Fibroblast of lung (primary cell): ENCODE results near the gene ARHGEF25. TPM values are rescaled to one million over a fixed set of nuclear protein-coding genes. Genes with fewer than 3 reads are reported as not detected.
A peak's percentile ranks its signal among the peaks of the same experiment; 100 is the strongest.

Source experiments
- DNase-seq, 2 donors: peaks; one replicate each; pipeline versions ENCODE4 v3.0.0 to v3.0.0-alpha.2; 2010; ENCODE audit warnings: low read depth in 2 of 2
- H2AFZ ChIP-seq: 2 replicates; pipeline ENCODE4 v1.5.1; 2012; ENCODE audit warnings: low read length, control low read depth, inconsistent platforms
- H3K27ac ChIP-seq: 2 replicates; pipeline ENCODE4 v1.5.1; 2011; ENCODE audit warnings: low read length, control low read depth; ENCODE audit not compliant: insufficient read depth
- H3K27me3 ChIP-seq: 2 replicates; pipeline ENCODE4 v1.5.1; 2011; ENCODE audit warnings: mild to moderate bottlenecking, low read length; ENCODE audit not compliant: control insufficient read depth, insufficient read depth
- H3K36me3 ChIP-seq: 2 replicates; pipeline ENCODE4 v1.5.1; 2011; ENCODE audit warnings: low read length; ENCODE audit not compliant: control insufficient read depth, insufficient read depth
- H3K4me1 ChIP-seq: 2 replicates; pipeline ENCODE4 v1.5.1; 2011; ENCODE audit warnings: low read length; ENCODE audit not compliant: control insufficient read depth, insufficient read depth; ENCODE audit errors: extremely low read depth
- H3K4me2 ChIP-seq: 2 replicates; pipeline ENCODE4 v1.5.1; 2011; ENCODE audit warnings: low read length, control low read depth; ENCODE audit not compliant: insufficient read depth; ENCODE audit errors: extremely low read depth
- H3K4me3 ChIP-seq, 4 experiments: fragments of 200-600 bp in 1 of 4; sonication (generic) in 1 of 4; replicated peaks in 1 of 4; 2 replicates each; pipeline ENCODE4 v1.5.1; 2011 to 2016; ENCODE audit warnings: low read length in 4 of 4, low read depth in 3 of 4, mild to moderate bottlenecking in 3 of 4, control low read depth in 2 of 4, inconsistent platforms in 1 of 4, mixed read lengths in 1 of 4; ENCODE audit not compliant: insufficient read depth in 1 of 4; ENCODE audit errors: control extremely low read depth in 1 of 4
- H3K79me2 ChIP-seq: 2 replicates; pipeline ENCODE4 v1.5.1; 2012; ENCODE audit warnings: mild to moderate bottlenecking, low read length, inconsistent platforms; ENCODE audit not compliant: control insufficient read depth, insufficient read depth
- H3K9ac ChIP-seq: 2 replicates; pipeline ENCODE4 v1.5.1; 2011; ENCODE audit warnings: mild to moderate bottlenecking, low read length, control low read depth; ENCODE audit not compliant: insufficient read depth
- H3K9me3 ChIP-seq: 2 replicates; pipeline ENCODE4 v1.5.1; 2012; ENCODE audit warnings: low read depth, low read length; ENCODE audit not compliant: control insufficient read depth, insufficient read depth
- H4K20me1 ChIP-seq: 2 replicates; pipeline ENCODE4 v1.5.1; 2011; ENCODE audit warnings: low read length; ENCODE audit not compliant: control insufficient read depth, insufficient read depth; ENCODE audit errors: extremely low read depth
- EZH2 ChIP-seq: IDR thresholded peaks from 2 replicates; pipeline ENCODE4 v1.5.1; 2012; ENCODE audit warnings: low read length, control low read depth, mild to moderate bottlenecking; ENCODE audit errors: missing control alignments
- polyA plus RNA-seq, 2 donors: library from polyadenylated mRNA; depleted of rRNA in 1 of 2; stranded (reverse) in 1 of 2; unstranded in 1 of 2; fragments of >200 nt; gene quantifications; 2 replicates each; pipeline ENCODE4 v1.2.1, GENCODE V29; 2011 to 2012; ENCODE audit warnings: missing spikeins in 1 of 2
- total RNA-seq: library from RNA; depleted of rRNA; stranded (reverse); fragments of >200 nt; gene quantifications from 2 replicates; pipeline ENCODE4 v1.2.1, GENCODE V29; 2014
- TF ChIP-seq, protein P1 (sequence below), 2 donors: IDR thresholded peaks in 1 of 2; conservative IDR thresholded peaks in 1 of 2; 1 replicate in 1 of 2; 2 replicates in 1 of 2; pipeline ENCODE4 v1.5.1; 2011 to 2012; ENCODE audit warnings: low read length in 2 of 2, control low read depth in 1 of 2, inconsistent platforms in 1 of 2, low read depth in 1 of 2, mild to moderate bottlenecking in 1 of 2

ARHGEF25 gene
- total and polyA plus RNA-seq, 2 donors (not counting 1 experiment from before 2014, with no cell fraction given): 15.7 to 40.0 TPM

DNA sequence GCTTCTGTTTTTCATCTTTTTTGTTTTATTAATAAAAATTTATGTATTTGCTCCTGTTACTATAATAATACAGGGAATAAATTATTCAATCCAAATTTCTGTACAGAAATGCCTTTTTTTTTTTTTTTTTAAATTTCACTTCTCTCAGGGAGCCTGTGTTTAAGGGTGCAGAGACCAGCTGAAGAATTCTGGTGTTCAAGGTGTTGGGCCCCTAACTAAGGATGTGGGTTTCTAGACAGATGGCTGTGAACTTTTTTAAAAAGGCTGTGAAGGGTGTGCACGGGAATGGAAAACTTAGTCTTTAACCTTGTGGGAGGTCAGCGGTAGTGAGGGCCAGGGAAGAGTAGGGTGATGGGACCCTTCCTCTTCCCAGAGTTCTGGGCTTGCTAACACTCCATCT, 7.9 kb upstream of the ARHGEF25 start:
- no peak overlapping the region for H3K9ac ChIP-seq
- H3K79me2 ChIP-seq: no peaks in the 10 kb centered on the region
- DNase-seq: no peak
- no peak for TF ChIP-seq EZH2
- TF ChIP-seq, protein P1, sequence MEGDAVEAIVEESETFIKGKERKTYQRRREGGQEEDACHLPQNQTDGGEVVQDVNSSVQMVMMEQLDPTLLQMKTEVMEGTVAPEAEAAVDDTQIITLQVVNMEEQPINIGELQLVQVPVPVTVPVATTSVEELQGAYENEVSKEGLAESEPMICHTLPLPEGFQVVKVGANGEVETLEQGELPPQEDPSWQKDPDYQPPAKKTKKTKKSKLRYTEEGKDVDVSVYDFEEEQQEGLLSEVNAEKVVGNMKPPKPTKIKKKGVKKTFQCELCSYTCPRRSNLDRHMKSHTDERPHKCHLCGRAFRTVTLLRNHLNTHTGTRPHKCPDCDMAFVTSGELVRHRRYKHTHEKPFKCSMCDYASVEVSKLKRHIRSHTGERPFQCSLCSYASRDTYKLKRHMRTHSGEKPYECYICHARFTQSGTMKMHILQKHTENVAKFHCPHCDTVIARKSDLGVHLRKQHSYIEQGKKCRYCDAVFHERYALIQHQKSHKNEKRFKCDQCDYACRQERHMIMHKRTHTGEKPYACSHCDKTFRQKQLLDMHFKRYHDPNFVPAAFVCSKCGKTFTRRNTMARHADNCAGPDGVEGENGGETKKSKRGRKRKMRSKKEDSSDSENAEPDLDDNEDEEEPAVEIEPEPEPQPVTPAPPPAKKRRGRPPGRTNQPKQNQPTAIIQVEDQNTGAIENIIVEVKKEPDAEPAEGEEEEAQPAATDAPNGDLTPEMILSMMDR (conservative IDR thresholded peaks at IDR 0.05 in 1 of 2, IDR thresholded peaks at IDR 0.05 in 1 of 2; ENCODE audit: low read depth in 1 of 2, low read length in 2 of 2): no peak
- H3K36me3 ChIP-seq: no peaks in the 10 kb centered on the region
- H3K4me2 ChIP-seq: no peak overlapping the region
- H2AFZ ChIP-seq: no peak overlapping the region
- no peaks in the 10 kb centered on the region for H3K27me3 ChIP-seq
- H3K4me3 ChIP-seq: no peak overlapping the region
- H3K4me1 ChIP-seq: peaks cover 5% of the 10 kb centered on the region
- H3K9me3 ChIP-seq: no peaks in the 10 kb centered on the region
- H3K27ac ChIP-seq: no peak overlapping the region
- H4K20me1 ChIP-seq: no peaks in the 10 kb centered on the region

DNA sequence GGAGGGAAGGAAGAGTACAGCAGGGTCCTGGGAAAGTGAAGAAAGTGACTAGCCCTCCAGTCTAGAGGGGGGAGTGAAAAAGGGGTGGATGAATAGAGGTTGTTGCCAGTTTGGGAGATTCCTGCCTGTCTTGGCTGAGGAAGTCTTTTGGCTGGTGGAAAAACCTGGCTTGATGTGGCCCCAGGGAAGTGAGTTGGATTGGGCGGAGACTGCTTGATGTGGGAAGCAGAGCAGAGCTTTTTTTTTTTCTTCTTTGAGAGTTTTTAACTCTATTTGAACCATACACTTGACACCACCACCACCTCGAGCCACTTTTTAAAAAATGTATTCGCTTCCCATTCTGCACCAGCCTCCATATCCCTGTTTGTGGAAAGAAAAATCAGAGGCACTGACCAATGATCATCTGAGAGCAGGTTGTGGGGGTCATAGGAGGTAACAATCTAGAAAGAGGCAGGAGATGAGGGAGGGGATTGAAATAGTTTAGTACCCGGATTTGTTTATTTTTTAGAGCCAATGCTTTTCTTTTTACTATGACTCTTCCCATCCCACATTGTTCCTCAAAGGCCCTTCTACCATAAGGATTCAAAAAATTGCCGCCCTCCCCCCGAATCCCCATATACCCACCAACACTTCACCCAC, 7.3 kb upstream of the ARHGEF25 start:
- no peak overlapping the region for H3K27ac ChIP-seq
- peak overlapping the region; percentile 61 for H3K4me2 ChIP-seq
- peaks cover 2% of the 10 kb centered on the region for H3K36me3 ChIP-seq
- no peaks in the 10 kb centered on the region for H3K79me2 ChIP-seq
- no peaks in the 10 kb centered on the region for H3K9me3 ChIP-seq
- H2AFZ ChIP-seq: peak overlapping the region; percentile 85
- H3K4me1 ChIP-seq: peaks cover 5% of the 10 kb centered on the region
- DNase-seq: peak; percentile 63 to 78
- no peaks in the 10 kb centered on the region for H4K20me1 ChIP-seq
- peak overlapping the region; percentile 37 to 79 (median 60) for H3K4me3 ChIP-seq
- no peak overlapping the region for H3K9ac ChIP-seq
- TF ChIP-seq EZH2: no peak
- TF ChIP-seq, protein P1 (conservative IDR thresholded peaks at IDR 0.05 in 1 of 2, IDR thresholded peaks at IDR 0.05 in 1 of 2; ENCODE audit: low read depth in 1 of 2, low read length in 2 of 2): no peak
- no peaks in the 10 kb centered on the region for H3K27me3 ChIP-seq

DNA sequence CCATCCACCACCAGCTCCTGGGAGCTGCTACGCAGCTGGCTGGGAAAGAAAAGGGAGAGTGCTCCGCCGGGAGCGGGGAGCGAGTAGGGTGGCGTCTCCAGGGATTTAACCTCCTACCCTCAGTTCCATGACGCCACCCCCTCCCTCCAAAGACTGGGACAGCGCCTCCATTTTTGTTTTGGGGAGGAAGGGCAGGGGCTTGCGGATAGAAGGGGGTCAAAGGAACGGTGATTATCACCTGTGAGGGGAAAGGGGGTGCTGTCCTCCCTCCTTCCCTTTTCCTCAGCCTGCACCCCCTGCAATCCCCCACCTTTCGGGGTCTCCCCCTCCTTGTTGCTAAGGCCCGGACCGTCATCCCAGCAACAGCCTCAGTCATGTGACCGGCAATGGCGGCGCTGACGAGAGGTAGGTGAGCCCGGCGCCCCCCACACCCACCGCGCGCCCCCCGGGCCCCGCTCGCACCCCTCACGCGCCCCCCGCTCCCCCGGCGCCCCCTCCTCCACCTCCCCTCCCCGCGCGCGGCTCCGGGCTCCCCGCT, 6.7 kb upstream of the ARHGEF25 start, which contains the start of gene DTX3:
Gene DTX3, plus strand, starts transcription at position 371 of the 538 bp plus-strand sequence. CDS start 1,694 bp downstream, outside the sequence.
- DNase-seq: peak; percentile 38 to 43
- Histone ChIP-seq H3K27me3 (no peaks in the 10 kb centered on the region), H3K4me3 (peak within 1 kb of the TSS; percentile 37 to 79 (median 62)), H3K27ac (peak within 1 kb of the TSS; percentile 52), H4K20me1 (no peaks in the 10 kb centered on the region), H3K79me2 (no peaks in the 10 kb centered on the region), H3K36me3 (peaks cover 2% of the 10 kb centered on the region), H2AFZ (peak within 1 kb of the TSS; percentile 85), H3K9me3 (no peaks in the 10 kb centered on the region), H3K4me2 (peak within 1 kb of the TSS; percentile 64), H3K4me1 (peaks cover 5% of the 10 kb centered on the region), H3K9ac (peak within 1 kb of the TSS; percentile 67)
- no peak for TF ChIP-seq EZH2
- TF ChIP-seq, protein P1 (conservative IDR thresholded peaks at IDR 0.05 in 1 of 2, IDR thresholded peaks at IDR 0.05 in 1 of 2; ENCODE audit: low read depth in 1 of 2, low read length in 2 of 2): no peak
